HG03064 (cell line): ENCODE data around the gene RFNG.

Experiments
- ATAC-seq: cut with Tn5 transposase; IDR thresholded peaks from one replicate; pipeline ENCODE4 v1.9.1; 2021; ENCODE audit warnings: low read depth; ENCODE audit not compliant: unreplicated experiment

Gene RFNG

GRCh38 chr17:82090549-82091263 is 39.1 kb upstream of the RFNG start:
- no peak for ATAC-seq

GRCh38 chr17:82089723-82090548 is 38.3 kb upstream of the RFNG start:
- ATAC-seq = no peak

GRCh38 chr17:82088838-82089722 is 37.5 kb upstream of the RFNG start:
- ATAC-seq = no peak

- no peak for ATAC-seq
Measured at GRCh38 chr17:82087961-82088837, 36.6 kb upstream of the RFNG start.

GRCh38 chr17:82086941-82087906 is 35.6 kb upstream of the RFNG start:
- no peak for ATAC-seq

GRCh38 chr17:82085931-82086764 is 34.5 kb upstream of the RFNG start:
- no peak for ATAC-seq

- ATAC-seq = no peak
Measured at GRCh38 chr17:82085031-82085861, 33.6 kb upstream of the RFNG start.

- ATAC-seq = no peak
Measured at GRCh38 chr17:82084373-82085030, 32.9 kb upstream of the RFNG start.

GRCh38 chr17:82083533-82084359 is 32.1 kb upstream of the RFNG start:
- no peak for ATAC-seq

GRCh38 chr17:82083009-82083408 is 31.4 kb upstream of the RFNG start:
- no peak for ATAC-seq

GRCh38 chr17:82082456-82082855 is 30.8 kb upstream of the RFNG start:
- no peak for ATAC-seq

GRCh38 chr17:82081966-82082365 is 30.4 kb upstream of the RFNG start:
- ATAC-seq = no peak

- ATAC-seq = no peak
Measured at GRCh38 chr17:82081546-82081945, 29.9 kb upstream of the RFNG start.

- ATAC-seq = no peak
Measured at GRCh38 chr17:82080789-82081464, 29.3 kb upstream of the RFNG start.

GRCh38 chr17:82080048-82080788 is 28.6 kb upstream of the RFNG start:
- ATAC-seq = no peak
